Skin epidermis (tissue), 12 donors: Measurements from ENCODE around the gene LRRC45.
"Not testable (repeated sequence)": the region's sequence is repeated elsewhere in the genome, so short reads cannot be mapped to it uniquely, and the experiment has no call there.

ENCODE experiments used
- H3K27ac ChIP-seq, 21 experiments: fragments of 200-600 bp; sonication (generic) in 11 of 21; one replicate each; pipeline ENCODE4 v1.5.0; 2020; ENCODE audit warnings: mild to moderate bottlenecking in 3 of 21, inconsistent platforms in 2 of 21, moderate library complexity in 2 of 21
- H3K4me3 ChIP-seq, 7 experiments: fragments of 200-600 bp; sonication (generic) in 2 of 7; one replicate each; pipeline ENCODE4 v1.5.0; 2020; ENCODE audit warnings: inconsistent platforms in 2 of 7, mild to moderate bottlenecking in 2 of 7, moderate library complexity in 1 of 7

The LRRC45 gene

DNA sequence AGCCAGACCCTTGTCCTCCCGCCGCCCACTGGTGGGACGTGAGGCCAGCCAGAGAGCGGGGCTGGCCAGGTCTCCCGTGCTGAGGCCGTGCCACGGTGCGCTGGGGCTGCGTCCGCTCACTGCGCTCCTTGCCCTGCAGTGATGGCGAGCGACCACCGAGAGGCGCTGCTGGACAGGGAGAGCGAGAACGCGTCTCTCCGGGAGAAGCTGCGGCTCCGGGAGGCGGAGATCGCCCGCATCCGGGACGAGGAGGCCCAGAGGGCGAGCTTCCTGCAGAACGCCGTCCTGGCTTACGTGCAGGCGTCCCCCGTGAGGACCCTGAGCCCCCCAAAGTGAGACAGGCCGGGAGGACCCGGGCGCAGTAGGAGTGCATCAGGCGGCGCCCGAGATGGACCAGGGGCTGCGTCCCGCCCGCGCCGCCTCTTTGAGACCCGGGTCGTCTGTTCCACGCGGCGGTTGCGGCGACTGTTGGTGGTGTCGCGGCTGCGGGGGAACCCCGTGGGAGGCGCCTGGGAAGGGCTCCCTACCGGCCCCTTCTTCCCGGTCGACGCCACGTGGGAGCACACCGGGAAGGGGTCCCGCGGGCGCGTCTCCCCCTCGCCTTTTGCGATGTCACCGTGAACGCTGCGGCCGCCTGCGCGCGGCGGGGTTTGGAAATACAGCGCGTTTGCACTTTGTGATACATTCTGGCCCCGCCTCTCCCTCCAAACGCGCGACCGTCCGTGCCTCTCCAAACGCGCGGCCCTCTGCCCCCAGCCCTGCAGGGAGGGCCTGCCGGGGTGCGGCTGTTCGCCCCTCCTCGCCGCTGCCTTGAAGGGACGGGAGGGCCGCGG lies 7.6 kb downstream of the LRRC45 start:
- H3K27ac ChIP-seq, result peak overlapping the region in 10 of 21 experiments; percentile 18 to 65 (median 50)
- peak overlapping the region; percentile 32 to 49 (median 42) for H3K4me3 ChIP-seq

DNA sequence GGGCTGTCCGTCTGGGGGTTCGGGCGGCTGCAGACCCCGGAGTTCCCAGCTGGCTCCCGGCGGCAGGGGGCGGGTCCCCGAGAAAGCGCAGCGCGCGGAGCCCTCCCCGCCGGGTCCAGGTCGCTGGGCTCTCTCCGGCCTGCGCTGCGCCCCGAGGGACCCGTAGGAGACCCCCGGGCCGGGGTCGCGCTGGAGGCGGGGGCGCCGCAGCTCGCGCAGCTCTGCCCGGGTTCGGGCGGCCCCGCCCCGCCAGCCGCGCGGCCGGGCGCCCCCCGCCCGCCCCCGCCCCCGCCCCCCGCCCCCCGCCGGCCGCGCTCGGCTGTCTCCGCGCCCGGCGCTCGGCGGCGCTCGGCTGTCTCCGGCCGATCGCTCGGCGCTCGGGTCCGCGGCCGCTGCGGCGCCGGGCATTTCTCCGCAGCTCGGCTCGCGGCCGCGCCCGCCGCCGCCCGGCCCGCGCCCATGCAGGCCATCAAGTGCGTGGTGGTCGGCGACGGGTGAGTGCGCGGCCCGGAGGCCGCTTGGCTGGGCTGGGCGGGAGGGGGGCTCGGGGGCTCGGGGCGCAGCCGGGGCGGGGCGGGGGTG lies 8.3 kb downstream of the LRRC45 start, which contains the start of gene RAC3:
Gene RAC3, plus strand, starts transcription at position 376 of the 582 bp plus-strand sequence. Its CDS starts 84 bp downstream, at position 460.
- H3K4me3 ChIP-seq, result peak within 1 kb of the TSS; percentile 32 to 49 (median 42)
- peak within 1 kb of the TSS in 12 of 21 experiments; percentile 11 to 67 (median 52) for H3K27ac ChIP-seq

DNA sequence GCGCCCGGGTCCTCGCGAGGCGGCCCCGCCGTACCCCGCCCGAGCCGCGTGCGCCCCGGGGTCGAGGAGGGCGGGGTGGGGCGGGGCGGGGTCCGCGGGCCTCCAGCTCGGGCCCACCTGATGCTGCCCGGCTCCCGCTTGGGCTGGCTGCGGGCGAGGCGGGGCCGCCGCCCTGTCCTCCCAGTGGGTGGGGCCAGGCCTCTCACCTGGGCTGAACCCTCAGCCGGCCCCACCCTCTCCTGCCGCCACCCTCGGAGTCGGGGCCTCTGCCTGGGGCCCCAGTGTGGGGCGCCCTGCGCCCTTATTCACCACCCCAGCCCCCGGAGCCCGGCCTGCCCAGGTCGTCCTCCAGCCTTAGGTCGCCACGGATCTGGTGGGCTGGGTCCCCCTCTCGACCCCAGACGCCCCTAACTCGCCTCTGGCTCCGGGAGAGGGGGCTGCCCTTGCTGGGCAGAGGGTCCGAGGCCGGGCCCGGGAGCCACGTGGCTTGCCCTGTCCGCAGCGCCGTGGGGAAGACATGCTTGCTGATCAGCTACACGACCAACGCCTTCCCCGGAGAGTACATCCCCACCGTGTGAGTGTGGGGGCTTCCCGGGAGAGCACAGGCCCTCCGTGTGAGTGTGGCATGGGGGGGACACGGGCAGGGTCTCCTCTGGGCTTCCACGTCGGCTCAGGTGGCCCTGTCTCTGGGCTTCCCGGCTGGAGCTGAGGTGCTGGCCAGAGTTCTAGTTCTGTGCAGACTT lies 9.0 kb downstream of the LRRC45 start:
- Histone ChIP-seq H3K27ac (peak overlapping the region in 6 of 21 experiments; percentile 11 to 67 (median 48)), H3K4me3 (peak overlapping the region in 6 of 7 experiments; percentile 20 to 49 (median 29))

DNA sequence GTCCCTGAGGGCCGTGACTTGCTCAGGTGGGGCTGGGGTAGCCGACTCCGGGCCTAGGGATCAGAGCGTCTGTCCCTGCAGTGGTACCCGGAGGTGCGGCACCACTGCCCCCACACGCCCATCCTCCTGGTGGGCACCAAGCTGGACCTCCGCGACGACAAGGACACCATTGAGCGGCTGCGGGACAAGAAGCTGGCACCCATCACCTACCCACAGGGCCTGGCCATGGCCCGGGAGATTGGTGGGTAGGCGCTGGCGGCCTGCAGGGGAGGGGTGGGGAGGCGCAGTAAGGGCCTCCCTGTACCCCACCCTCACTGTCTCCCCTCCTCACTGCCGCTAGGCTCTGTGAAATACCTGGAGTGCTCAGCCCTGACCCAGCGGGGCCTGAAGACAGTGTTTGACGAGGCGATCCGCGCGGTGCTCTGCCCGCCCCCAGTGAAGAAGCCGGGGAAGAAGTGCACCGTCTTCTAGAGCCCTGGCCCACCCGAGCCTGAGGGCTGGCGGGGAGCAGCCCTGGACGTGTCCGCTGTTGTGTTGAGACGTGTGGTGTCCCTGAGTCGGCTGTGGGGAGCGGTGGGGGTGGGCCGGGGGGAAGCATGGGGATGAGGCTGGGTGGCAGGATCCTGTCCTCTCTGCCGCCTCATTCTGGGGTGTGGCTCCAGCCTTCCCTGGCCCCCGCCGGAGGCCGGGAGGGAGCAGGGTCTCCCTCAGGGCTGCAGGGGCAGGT lies 10.4 kb downstream of the LRRC45 start:
- no peak overlapping the region for H3K4me3 ChIP-seq
- no peak overlapping the region for H3K27ac ChIP-seq

DNA sequence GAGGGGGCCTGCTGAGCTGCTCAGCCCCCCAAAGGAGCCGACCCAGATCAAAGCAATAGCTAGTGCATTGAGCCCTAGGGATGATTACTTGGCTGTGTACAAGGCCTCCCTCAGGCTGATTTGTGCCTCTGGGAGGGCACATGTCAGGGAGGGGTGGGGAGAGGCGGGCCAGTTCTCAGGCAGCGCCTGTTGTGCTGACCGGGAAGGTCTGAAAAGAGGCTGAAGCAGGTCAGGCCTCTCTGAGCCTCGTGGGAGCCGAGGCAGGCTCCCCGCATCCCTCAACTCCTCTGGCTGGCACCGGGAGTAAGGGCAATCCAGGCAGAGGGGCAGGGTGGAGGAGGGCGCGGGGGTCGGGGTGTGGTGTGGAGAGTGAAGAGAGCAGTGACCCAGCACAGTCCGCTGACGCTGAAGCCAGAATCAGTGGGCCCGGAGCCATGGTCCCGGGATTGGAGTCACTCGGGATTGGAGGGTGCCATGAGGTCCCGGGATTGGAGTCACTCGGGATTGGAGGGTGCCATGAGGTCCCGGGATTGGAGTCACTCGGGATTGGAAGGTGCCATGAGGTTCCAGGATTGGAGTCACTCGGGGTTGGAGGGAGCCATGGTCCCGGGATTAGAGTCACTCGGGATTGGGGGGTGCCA lies 11.4 kb downstream of the LRRC45 start:
- no peak overlapping the region for H3K27ac ChIP-seq

DNA sequence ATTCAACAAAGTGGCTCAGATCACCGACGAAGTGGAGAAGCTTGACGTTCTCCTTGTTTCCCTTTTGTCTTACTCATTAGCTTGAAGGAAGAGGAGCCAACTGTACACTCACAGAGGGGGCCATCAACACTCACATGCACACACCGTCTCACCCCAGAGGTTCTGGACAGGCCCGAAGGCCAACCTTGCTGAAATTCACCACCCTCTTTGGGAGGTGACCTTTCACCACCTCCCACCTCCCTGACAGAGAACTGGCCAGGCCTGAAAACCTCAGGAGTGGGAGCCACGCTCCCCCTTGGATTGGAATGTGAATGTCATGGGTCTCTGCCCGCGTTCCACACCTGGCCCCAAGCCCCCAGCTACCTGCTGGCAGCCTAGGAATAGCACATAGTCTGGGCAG lies 12.4 kb downstream of the LRRC45 start:
- no peak overlapping the region for H3K27ac ChIP-seq
- H3K4me3 ChIP-seq, result no peak overlapping the region

More for the DNA sequence above, 11.4 kb downstream of the LRRC45 start:
- no peak overlapping the region for H3K4me3 ChIP-seq

DNA sequence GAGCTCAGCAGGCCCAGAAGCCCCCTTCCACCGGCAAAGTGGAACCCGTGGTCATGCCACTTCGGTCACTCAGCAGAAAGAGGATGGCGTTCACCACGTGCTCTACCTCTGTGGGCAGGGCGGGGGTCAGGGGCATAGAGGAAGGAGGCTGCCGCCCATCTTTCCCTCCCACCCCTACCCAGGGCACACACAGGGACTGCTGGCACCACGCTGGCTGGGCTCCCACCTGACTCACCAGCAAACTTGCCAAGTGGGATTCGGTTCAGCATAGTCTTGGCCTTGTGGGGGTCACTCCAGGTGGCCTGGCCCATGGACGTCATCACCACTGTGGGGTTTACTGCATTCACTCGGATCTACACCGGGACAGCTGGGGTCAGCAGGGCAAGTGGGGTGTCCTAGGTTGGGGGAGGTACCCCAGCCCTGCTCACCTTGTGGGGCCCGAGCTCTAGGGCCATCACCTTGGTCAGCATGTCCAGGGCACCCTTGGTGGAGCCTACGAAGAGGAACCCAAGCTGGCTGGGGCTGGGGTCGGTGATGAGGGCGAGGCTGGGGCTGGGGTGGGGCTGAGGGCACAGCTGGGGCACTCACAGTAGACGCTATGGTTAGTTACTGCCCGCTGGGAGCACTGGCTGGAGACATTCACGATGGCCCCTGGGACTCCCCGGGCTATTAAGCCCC lies 13.0 kb downstream of the LRRC45 start:
- peak overlapping the region in 3 of 7 experiments; percentile 60 to 74 (median 65) for H3K4me3 ChIP-seq
- H3K27ac ChIP-seq, result peak overlapping the region in 3 of 21 experiments; percentile 80 to 82 (median 82)

DNA sequence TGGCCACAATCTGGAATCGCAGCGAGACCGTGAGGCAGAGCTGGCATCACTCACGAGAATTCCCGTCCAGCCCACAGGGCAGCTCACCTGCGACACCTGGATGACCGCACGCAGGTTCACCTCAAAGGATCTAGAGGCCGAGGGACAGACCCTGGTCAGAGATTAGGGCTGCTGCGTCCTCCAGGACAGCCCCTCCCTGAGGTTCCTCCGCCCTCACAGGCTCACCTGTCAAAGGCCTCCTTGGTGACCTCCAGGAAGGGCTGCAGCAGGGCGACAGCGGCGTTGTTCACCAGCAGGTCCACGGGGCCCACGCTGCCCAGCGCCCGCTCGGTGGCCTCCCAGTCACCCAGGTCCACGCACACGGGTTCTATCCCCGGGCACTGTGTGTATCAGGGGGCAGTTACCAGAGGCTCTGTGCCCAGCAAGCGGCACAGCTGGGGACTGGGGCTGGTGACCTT lies 13.6 kb downstream of the LRRC45 start:
- Histone ChIP-seq H3K27ac (peak overlapping the region; percentile 52 to 95 (median 85)), H3K4me3 (peak overlapping the region; percentile 27 to 74 (median 60))

DNA sequence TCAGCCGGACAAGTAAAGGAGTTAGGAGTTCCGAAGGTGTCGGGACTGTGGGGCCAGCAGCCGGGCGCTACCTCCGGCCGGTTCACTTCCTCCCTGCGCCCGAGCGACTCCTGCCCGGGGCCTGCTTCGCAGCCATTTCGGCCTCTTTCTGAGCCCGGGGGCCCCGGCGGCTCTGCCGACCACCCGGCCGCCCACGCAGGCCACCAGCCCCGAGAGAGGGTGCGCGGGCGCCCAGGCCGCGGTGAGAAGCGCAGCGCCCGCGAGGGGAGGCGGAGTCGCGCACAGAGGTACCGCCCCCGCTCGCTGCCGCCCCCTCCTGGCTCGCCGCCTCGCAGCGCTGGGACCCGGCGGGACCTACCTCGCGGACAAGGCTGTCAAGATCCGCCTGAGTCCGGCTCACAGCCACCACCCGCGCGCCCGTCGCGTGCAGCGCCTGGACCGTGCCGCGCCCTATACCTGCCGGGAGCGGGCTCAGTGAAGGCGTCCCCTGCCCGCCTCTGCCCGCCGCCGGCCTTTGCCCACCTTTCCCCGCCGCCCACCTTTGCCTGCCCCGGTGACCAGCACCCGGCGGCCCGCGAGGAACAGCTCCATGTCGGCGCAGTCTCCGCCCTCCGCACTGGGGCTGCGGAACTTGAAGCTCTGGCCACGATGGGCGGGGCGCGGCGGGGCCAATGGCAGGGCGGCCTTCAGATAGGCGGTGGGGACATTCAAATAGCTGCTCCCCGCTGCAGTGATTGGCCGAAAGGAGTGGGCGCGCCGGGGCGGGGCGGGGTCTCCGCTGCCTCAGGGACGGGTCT lies 14.2 kb downstream of the LRRC45 start, which contains the start of gene DCXR:
Gene DCXR, minus strand, starts transcription at position 606 of the 797 bp plus-strand sequence. Its CDS starts 15 bp downstream, at position 591.
- Histone ChIP-seq H3K27ac (peak within 1 kb of the TSS; percentile 52 to 95 (median 85)), H3K4me3 (peak within 1 kb of the TSS; percentile 27 to 74 (median 60))

DNA sequence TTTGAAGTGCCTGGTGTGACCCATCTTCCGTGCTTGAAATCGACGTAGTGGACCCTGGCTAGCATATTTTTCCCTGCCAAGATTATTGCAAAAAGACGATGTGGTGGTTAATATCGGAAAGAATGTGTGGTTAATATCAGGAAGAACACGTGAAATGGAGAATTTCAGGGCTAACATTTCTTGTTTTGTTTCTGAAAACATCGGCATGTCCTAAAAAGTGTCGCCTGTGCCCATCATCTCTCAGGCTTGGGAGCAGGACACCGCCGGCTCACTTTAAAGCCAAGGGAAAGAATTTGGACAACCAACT lies 14.7 kb downstream of the LRRC45 start:
- Histone ChIP-seq H3K27ac (peak overlapping the region in 9 of 21 experiments; percentile 65 to 90 (median 82)), H3K4me3 (peak overlapping the region; percentile 27 to 74 (median 60))

DNA sequence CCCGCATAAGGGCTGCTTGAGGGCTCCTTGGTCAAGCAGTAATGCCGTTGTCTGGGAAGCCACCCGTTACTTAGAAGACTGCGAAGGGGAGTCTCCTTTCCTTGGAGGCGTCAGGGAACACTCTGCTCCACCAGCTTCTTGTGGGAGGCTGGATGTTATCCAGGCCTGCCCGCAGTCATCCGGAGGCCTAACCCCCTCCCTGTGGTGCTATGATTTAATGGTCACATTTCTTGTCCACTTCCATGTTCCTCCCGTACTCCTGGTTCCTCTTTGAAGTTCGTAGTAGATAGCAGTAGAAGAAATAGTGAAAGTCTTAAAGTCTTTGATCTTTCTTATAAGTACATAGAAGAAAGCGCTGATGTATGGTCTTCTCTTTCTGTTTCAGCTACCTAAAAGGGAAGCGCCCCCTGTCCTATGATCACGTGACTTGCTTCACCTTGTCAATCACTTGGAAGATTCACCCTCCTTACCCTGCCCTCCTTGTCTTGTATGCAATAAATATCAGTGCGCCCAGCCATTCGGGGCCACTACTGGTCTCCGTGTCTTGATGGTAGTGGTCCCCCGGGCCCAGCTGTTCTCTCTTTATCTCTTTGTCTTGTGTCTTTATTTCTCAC lies 15.8 kb downstream of the LRRC45 start:
- not testable (repeated sequence) for H3K27ac ChIP-seq, H3K4me3 ChIP-seq

DNA sequence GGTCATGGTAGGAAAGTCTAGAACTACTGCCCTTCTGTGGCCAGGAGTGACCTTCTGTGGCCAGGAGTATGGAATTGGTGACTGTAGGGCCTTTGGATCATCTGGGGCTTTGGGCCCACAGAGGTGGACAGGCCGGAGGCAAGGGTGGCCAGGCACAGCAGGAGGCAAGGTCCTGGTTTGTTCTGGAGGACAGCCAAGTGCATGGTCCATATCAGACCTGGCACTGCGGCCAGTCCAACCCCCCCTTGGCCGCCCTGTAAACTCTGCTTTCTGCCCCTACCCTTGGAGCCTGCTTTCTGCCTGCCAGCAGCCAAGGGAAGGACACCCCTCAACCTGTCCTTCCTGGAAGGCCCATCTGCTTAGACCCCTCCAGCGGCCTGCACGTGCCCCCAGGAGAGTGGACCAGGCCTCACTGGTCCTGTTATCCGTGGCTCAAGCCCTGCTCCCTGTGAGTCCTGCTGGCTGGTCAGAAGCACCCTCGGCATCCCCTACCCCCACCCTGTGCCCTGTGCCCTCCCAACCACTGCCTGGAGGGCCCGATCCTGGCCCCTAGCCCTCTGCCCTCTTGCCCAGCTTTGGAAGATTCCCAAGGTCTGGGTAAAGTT lies 16.7 kb downstream of the LRRC45 start:
- no peak overlapping the region for H3K4me3 ChIP-seq
- no peak overlapping the region for H3K27ac ChIP-seq

DNA sequence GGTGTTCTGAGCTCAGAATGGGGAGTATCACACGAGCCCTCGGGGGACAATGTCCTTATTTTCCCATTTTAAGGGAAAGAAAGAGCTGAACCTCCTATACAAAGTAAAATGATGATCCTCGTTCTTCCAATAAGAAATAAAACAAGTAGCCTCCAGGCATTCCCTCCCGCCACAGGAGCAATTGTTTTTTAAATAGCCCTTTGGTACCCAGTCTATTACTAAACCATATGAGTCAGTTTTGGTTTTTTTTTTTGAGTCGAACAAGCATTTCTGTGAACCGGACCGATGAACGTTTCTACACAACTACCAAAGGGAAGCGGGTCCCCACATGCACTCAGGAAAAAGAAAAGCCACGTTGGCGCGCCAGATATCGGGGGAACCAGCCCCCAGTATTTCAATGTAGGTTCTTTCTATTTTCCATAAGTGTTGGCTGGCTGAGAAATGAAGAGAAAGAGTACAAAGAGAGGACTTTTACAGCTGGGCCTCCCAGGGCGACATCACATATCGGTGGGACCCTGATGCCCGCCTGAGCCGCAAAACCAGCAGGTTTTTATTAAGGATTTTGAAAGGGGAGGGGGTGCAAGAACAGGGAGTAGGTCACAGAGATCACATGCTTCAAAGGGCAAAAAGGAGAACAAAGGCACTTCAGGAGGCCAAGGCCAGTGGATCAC lies 18.2 kb downstream of the LRRC45 start:
- no peak overlapping the region for H3K4me3 ChIP-seq
- no peak overlapping the region for H3K27ac ChIP-seq

DNA sequence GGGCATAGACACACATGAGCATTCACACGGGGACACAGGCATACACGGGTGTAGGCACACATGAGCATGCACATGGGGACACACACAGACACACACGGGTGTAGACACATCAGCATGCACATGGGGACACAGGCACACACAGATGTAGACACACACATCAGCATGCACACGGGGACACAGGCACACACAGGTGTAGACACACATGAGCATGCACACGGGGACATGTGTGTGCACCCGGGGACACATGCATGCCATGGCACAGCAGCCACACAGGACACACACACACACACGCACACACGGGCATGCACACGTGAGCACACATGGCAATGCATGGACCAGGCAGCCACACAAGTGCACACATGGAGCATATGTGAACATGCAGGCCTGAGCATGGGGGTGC lies 19.5 kb downstream of the LRRC45 start:
- H3K27ac ChIP-seq, result no peak overlapping the region
- no peak overlapping the region for H3K4me3 ChIP-seq

DNA sequence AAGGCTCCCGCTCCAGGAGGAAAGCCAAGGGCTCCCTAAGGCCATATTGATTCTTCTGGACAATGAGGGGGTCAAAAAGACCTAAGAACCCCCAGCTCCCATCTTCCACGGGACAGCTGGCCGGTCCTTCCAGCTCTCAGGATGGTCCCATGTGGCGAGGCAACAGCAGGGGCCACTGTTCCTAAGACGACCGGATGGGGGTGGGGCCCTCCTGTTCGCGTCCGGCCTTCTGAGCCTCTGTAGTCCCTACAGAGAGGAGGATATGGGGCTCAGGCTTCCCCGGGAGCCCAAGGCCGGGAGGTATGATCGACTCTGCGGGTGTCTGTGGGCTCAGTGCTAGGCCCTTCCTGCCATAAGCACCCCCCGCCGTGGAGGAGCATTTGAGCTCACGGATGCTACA lies 20.4 kb downstream of the LRRC45 start:
- H3K4me3 ChIP-seq, result no peak overlapping the region
- no peak overlapping the region for H3K27ac ChIP-seq

DNA sequence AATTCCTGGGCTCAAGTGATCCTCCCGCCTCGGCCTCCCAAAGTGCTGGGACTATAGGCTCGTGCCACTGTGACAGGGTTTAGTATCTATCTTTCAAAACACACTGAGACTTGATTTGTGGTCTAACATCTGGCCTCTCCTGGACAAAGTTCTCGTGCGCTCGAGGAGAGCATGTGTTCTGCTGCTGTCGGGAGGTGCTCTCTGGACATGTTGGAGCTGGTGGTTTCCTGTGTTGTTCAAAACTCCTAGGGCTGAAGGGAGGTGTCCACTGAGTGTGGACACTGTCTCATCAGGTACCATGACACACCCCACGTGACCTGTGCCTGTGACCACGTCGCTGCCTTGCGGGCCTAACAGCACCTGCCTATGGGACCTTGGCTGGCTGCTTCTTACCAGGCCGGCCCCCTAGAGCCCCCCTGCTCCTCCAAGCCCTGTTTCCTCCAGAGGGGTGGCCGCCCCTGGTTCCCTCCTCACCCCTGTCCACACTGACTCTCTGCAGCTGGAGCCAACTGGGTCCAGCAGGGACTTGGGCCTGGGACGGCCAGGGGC lies 22.9 kb downstream of the LRRC45 start:
- no peak overlapping the region for H3K4me3 ChIP-seq
- no peak overlapping the region for H3K27ac ChIP-seq
